HG03558 (cell line): ENCODE data around the gene SF3B5.
"Not testable (repeated sequence)": the region's sequence is repeated elsewhere in the genome, so short reads cannot be mapped to it uniquely, and the experiment has no call there.

Experiments used
- ATAC-seq: cut with Tn5 transposase; IDR thresholded peaks from one replicate; pipeline ENCODE4 v1.9.1; 2021; ENCODE audit warnings: moderate number of reproducible peaks; ENCODE audit not compliant: unreplicated experiment; ENCODE audit errors: extremely low read depth

The SF3B5 gene

DNA sequence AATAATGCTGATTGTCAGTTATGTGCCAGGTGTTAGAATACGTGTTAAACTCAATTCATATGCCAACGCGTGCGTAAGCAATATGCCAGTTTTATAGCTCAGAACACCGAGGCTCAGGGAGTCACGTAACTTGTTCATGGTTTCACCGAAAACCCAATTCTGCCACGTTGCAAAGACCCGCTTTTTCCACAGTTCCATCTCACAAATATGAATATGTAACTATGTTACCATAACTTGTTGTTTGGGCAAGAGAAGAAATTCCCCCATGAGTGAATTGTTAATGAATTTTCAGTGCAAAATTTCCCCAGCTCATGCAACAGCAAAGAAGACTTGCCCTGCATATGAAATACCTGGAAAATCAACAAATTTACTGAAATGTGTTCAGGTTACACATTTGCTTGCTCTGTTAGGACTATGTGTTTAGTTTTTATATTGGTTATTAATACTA lies 30.1 kb downstream of the SF3B5 start:
- no peak for ATAC-seq

DNA sequence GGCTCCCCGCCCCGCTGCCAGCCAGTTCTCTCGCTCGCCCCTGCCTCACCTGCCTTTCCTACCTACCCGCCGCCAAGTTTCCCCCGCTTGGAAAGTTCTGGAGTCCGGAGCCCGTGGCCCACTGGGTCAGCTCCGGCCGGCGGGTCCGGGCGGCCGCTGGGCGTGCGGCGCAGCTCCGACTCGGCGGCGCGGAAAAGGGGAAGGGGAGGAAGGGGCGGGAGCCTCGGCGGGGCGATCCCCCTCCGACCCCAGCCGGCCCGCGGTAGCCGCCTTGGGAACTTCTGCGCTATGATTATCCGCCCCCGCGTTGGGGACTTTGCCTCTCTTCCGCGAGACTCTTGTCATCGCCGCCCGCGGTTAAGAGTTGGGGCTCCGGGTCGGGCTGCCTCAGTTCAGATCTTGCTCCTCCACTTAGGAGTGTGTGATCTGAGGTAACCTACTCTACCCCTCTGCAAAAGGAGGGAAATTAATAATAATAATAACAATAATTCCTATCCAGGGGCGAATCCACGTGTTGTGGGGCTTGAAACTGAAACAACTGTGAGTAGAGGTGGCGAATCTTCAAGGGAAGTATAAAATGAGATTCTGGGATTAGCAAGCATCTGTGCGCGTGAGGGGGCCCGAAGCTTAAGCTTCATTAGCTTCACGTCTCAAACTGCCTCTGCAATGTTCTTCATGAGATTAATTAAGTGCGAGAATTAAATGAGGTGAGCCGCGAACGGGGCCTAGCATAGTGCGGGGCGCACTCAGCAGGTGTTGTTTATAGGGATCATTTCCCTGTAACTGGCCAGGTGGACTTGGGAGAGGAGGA lies 30.8 kb downstream of the SF3B5 start:
- ATAC-seq, result no peak

DNA sequence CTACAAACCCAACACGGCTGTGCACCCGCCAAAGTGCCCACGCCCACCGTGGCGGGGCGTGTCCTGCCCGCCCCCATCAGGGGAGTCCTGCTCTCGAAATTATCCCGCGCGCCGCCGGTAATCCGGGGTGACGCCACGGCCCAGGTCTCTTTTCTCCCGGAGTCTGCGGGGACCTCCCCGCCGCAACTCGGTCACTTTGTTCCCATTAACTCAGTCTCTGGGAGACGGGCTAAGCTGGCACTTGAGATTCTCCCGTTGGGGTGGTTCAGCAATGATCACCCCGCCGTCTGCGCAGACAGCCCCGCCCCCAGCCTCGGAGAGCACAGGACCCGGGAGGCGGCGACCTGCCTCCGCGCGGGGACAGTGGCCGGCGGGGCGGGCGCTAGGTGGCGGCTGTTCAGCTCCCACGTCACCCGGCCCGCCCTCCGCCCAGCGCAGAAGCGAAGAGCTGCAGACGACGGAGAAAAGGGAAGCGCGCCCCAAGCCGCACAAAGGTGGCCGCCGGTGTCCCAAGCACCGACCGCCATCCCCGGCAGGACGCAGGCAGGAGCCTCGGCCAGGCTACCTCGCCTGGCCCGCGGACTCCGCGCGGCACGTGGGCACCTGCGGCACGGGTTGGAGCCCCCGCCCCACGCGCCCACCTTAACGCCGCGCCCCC lies 31.5 kb downstream of the SF3B5 start:
- peak; percentile 48 for ATAC-seq

DNA sequence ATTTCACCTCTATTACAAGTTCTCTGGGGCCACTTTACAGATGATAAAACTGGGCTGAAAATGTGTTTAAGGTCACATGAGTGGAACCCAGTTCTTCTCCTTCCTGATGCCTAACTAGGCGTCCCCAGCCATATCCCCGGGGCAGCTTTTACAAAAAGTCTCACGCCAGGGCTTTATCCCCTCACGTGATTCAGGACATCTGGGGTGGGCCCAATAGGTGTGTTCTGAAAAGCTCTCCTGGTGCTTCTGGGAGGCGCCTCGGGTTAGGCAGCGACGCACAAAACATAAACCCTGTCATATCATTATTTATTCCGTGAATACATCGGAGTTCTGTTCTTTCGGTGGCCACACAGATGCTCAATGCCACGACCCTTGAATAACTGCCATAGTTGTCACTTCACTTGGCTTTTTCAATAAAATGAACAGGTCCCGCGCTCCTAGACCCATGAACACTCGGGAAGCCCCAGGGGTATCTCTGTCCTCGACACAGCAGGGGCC lies 32.1 kb downstream of the SF3B5 start:
- ATAC-seq, result no peak

DNA sequence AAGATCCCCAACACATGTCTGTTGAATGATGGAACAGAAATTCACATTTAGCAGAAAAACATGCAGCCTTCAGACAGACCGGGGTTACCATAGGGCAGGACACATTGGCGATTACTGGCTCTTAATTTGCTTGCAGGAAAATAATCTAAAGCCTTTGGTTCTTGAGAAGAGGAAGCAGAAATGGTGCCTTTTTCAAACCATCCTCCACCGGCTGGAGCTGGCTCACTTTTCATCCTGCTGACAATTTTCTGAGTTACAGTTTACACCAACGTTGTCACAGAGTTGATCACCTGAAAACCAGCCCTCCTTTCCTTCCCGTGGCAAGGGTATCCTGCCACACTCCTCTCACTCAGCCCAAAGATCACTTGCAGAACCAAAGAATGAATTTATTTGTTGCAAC lies 32.6 kb downstream of the SF3B5 start:
- ATAC-seq, result no peak

DNA sequence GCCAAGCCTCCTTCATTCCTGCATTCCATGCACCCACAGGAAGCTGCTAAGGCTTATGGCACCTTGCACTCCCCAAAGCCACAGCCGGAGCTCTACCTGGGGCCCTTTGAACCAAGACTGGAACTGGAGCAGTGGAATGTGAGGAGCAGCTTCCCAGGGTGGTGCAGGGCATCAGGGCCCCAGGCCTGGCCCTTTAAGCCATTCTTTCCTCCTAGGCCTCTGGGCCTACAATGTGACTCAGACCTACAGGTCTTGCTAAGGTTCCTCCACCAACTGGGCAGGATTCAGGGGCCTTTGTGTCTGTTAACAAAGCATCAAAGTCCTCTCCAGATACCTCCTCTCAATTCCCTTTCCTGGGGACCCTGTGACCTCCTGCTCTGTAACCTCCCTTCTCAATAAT lies 36.2 kb downstream of the SF3B5 start:
- ATAC-seq, result no peak

DNA sequence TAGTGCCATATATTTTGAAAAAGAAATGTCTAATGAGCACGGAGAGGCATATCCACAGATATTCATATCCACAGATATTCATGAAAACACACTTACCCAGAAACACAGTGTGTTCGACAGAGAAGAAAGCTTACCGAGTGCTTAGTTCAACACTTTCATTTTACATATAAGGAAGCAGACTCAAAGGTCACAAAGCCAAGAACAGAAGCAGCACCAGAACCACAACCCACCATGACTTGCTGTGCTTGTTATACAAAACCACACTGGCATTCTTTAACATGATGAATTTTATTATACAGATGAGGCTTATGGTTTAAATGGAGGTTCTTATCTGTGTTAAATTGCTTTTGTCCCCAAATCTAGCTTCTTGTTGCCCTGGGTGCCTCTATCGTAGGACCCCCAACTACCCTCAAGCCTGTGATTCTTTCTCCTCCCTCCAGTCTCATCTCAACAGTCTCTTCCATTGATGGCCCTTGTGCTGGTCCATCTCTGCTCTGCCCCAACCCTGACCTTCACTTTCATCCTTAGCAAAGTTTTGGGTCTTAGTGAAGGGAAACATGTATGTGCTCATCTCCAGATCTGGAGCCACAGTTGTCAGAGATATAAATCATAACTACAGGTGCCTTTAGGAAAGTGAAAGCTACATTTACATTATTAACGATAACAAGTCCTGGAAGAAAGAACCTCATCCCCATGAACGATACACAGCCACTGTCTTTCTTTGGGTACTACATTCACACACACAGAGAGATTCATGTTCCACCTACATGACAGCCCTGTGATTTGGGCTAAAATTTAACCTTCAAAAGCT lies 40.0 kb downstream of the SF3B5 start:
- peak; percentile 54 for ATAC-seq

DNA sequence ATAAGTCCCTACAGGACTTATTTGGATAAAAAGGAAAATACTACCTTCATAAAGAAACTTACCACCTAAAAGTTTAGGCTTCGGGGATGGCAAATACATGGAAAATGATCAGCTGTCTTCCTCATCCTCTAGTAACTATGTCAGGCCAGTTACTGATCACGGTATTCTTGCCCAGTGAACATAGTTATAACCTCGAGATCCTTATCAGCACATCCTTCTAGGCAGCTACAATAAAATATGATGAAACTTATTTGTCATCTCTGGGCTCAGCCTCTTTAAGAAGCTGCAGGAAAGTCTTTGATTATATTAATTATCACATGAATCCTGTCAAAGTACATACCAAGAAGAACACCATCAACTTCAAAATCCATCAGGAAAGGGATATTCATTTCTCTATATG lies 41.8 kb downstream of the SF3B5 start:
- ATAC-seq, result no peak

DNA sequence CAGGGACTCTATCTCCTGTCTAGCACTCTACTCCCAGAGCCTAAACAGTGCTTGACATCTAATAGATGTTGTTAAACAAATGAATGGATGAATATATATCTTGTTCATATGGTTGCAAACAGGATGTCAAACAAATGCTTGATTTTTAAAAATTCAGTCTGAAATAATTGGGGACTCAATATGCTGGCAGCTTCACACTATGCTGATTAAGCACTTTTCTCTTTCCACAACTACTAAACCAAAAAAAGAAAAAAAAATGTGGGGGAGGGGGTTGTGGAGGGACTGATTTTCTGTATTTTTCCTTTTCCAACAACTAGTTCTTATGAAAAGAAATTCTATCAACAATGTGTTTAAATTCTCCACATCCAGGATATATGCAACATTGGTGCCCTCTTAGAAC lies 42.9 kb downstream of the SF3B5 start:
- no peak for ATAC-seq

DNA sequence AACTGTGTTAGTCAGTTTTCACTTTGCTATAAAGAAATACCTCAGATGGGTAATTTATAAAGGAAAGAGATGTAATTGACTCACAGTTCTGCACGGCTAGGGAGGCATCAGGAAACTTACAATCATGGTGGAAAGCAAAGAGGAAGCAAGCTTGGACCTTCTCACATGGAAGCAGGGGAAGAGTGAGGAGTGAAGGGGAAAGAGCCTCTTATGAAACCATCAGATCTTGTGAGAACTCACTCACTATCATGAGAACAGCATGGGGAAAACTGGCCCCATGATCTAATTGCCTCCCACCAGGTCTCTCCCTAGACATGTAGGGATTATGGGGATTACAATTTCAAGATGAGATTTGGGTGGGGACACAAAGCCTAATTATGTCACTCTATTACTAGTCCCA lies 46.0 kb downstream of the SF3B5 start:
- no peak for ATAC-seq

DNA sequence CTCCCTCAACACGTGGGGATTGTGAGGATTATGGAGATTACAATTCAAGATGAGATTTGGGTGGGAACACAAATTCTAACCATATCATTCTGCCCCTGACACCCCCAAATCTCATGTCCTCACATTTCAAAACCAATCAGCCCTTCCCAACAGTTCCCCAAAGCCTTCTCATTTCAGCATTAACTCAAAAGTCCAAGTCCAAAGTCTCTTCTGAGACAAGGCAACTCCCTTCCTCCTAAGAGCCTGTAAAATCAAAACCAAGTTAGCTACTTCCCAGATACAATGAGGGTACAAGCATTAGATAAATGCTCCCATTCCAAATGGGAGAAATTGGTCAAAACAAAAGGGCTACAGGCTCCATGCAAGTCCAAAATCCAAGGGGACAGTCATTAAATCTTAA lies 47.7 kb downstream of the SF3B5 start:
- ATAC-seq, result no peak

DNA sequence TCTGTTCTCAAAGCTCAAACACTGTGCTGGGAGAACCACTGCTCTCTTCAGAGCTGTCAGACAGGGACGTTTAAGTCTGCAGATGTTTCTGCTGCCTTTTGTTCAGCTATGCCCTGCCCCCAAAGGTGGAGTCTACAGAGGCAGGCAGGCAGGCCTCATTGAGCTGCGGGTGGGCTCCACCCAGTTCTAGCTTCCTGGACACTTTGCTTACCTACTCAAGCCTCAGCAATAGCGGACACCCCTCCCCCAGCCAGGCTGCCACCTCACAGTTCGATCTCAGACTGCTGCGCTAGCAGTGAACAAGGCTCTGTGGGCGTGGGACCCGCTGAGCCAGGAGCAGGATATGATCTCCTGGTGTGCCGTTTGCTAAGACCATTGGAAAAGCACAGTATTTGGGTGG lies 48.7 kb downstream of the SF3B5 start:
- ATAC-seq, result not testable (repeated sequence)

DNA sequence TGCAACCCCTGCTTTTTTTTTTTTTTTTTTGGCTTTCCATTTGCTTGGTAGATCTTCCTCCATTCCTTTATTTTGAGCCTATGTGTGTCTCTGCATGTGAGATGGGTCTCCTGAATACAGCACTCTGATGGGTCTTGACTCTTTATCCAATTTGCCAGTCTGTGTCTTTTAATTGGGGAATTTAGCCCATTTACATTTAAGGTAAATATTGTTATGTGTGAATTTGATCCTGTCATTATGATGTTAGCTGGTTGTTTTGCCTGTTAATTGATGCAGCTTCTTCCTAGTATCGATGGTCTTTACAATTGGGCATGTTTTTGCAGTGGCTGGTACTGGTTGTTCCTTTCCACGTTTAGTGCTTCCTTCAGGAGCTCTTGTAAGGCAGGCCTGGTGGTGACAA lies 50.4 kb downstream of the SF3B5 start:
- not testable (repeated sequence) for ATAC-seq
